ENCODE data around the gene PARD3B. TPM values are rescaled to one million over a fixed set of nuclear protein-coding genes. Genes with fewer than 3 reads are reported as not detected.

PARD3B gene
- total and polyA plus RNA-seq, 12 donors, result 0.46 to 12.4 (median 8.3) TPM

DNA sequence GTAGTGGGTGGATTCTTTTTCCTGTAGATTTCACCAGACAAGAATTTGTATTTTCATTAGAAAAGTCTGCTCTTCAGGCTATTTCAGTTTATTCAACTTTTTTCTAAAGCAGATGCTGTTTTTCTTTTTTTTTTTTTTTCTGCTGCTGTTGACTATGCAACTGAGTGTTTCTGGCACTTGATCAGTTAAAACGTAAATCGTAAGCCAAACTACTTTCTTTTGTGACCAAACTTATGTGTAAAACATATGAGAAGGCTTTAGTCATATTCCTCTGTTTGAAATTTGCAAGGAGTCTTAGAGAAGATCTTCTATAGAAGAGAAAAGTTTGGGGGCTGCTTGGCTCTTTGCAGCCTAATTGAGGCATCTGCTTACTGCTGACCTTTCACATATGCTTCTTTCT lies 170.1 kb downstream of the PARD3B start:
- Histone ChIP-seq H3K27ac (no peak overlapping the region), H3K27me3 (no peaks in the 10 kb centered on the region), H3K4me1 (no peaks in the 10 kb centered on the region), H3K9me3 (no peaks in the 10 kb centered on the region), H3K36me3 (peaks cover 0 to 8% (median 0%) of the 10 kb centered on the region in 9 donors), H3K4me3 (no peak overlapping the region)
- DNase-seq, result no peak
- TF ChIP-seq, protein P1, sequence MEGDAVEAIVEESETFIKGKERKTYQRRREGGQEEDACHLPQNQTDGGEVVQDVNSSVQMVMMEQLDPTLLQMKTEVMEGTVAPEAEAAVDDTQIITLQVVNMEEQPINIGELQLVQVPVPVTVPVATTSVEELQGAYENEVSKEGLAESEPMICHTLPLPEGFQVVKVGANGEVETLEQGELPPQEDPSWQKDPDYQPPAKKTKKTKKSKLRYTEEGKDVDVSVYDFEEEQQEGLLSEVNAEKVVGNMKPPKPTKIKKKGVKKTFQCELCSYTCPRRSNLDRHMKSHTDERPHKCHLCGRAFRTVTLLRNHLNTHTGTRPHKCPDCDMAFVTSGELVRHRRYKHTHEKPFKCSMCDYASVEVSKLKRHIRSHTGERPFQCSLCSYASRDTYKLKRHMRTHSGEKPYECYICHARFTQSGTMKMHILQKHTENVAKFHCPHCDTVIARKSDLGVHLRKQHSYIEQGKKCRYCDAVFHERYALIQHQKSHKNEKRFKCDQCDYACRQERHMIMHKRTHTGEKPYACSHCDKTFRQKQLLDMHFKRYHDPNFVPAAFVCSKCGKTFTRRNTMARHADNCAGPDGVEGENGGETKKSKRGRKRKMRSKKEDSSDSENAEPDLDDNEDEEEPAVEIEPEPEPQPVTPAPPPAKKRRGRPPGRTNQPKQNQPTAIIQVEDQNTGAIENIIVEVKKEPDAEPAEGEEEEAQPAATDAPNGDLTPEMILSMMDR (IDR thresholded peaks at IDR 0.05), result no peak
- ATAC-seq, result no peak
- intact Hi-C loops (cut with DNase I), result no loop called here
- WGBS, 2 donors, result 64 to 70% methylated on average over 2 of the region's 2 CpGs

- TF ChIP-seq, protein P1 (IDR thresholded peaks at IDR 0.05), result no peak
- Histone ChIP-seq H3K27me3 (no peaks in the 10 kb centered on the region), H3K4me1 (no peaks in the 10 kb centered on the region), H3K4me3 (no peak overlapping the region), H3K36me3 (no peaks in the 10 kb centered on the region), H3K9me3 (no peaks in the 10 kb centered on the region), H3K27ac (no peak overlapping the region)
- no peak for DNase-seq
- ATAC-seq, result no peak
- intact Hi-C loops (cut with DNase I), result no loop called here
- WGBS, 2 donors, result 96 to 97% methylated on average over 3 of the region's 3 CpGs
Observed at GRCh38 chr2:204717591-204717990, 172.3 kb downstream of the PARD3B start.

GRCh38 chr2:204718607-204719006 lies 173.3 kb downstream of the PARD3B start:
- Histone ChIP-seq H3K36me3 (no peaks in the 10 kb centered on the region), H3K4me3 (no peak overlapping the region), H3K27me3 (no peaks in the 10 kb centered on the region), H3K9me3 (no peaks in the 10 kb centered on the region), H3K4me1 (no peaks in the 10 kb centered on the region), H3K27ac (no peak overlapping the region)
- intact Hi-C loops (cut with DNase I), result no loop called here
- no peak for DNase-seq
- TF ChIP-seq, protein P1 (IDR thresholded peaks at IDR 0.05), result no peak
- no peak for ATAC-seq
- 90 to 94% methylated on average over 3 of the region's 3 CpGs for WGBS, 2 donors

DNA sequence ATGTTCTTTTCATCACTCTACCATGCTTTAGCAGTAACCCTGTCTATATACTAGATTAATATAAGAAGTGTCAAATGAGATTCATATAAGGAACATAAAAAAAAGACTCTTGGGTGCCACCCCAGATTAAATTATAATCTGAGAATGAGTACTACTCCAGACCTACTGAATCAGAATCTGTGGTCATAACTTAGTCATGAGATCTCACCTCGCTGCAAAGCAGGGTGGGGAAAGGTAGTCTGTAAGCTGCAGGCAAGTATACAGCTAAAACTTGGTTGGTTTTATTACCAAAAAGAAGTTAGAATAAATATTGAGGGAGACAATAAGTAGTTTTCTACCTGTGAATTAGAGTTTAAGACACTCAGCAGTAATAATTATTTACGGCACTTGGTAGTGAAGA lies 175.6 kb downstream of the PARD3B start:
- 99% methylated on average over 2 of the region's 2 CpGs for WGBS, 2 donors
- Histone ChIP-seq H3K9me3 (no peaks in the 10 kb centered on the region), H3K36me3 (no peaks in the 10 kb centered on the region), H3K27ac (no peak overlapping the region), H3K27me3 (no peaks in the 10 kb centered on the region), H3K4me3 (no peak overlapping the region), H3K4me1 (no peaks in the 10 kb centered on the region)
- intact Hi-C loops (cut with DNase I), result no loop called here
- ATAC-seq, result no peak
- DNase-seq, result no peak
- TF ChIP-seq, protein P1 (IDR thresholded peaks at IDR 0.05), result no peak

DNA sequence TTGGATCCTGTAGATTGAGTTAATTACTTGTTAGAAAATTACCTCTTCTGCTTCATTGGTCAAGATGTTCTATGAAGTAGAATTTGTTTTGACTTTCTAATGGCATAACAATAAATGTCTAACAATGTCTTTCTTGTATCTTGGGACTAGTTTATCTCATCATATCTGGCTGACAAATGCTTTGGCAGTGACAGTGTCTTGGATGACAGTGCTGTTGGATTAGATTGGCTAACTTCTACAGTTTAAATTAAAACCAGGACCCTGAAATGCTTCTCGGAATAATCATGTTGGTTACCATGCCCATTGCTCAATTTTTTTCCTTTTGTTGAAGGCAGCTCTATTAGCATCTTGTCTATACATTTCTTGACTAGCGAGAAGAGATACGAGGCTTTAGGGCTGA lies 176.9 kb downstream of the PARD3B start:
- H3K27ac ChIP-seq, result no peak overlapping the region
- DNase-seq (no peak), ATAC-seq (no peak)
- TF ChIP-seq, protein P1 (IDR thresholded peaks at IDR 0.05), result no peak
- H3K4me1 ChIP-seq, result no peaks in the 10 kb centered on the region
- intact Hi-C loops (cut with DNase I), result no loop called here
- no peaks in the 10 kb centered on the region for H3K27me3 ChIP-seq
- no peaks in the 10 kb centered on the region for H3K36me3 ChIP-seq
- no peak overlapping the region for H3K4me3 ChIP-seq
- no peaks in the 10 kb centered on the region for H3K9me3 ChIP-seq
- 89 to 90% methylated on average over 3 of the region's 3 CpGs for WGBS, 2 donors

All from heart right ventricle (tissue), 16 donors.